KBM-7 (cell line): ENCODE measurements around the gene SERAC1.

Experiments used
- DNase-seq: peaks from one replicate; pipeline ENCODE4 v3.0.0-alpha.2; 2015
- in situ Hi-C: fragments of 300-500 bp; cut with MboI; formaldehyde crosslinking; loops from 2 replicates; pipeline ENCODE4 v1.14.3; 2020; ENCODE audit warnings: low sequenced_read_pairs, low pct_unique_long_range_greater_than_20kb, mixed read lengths

Gene SERAC1

DNA sequence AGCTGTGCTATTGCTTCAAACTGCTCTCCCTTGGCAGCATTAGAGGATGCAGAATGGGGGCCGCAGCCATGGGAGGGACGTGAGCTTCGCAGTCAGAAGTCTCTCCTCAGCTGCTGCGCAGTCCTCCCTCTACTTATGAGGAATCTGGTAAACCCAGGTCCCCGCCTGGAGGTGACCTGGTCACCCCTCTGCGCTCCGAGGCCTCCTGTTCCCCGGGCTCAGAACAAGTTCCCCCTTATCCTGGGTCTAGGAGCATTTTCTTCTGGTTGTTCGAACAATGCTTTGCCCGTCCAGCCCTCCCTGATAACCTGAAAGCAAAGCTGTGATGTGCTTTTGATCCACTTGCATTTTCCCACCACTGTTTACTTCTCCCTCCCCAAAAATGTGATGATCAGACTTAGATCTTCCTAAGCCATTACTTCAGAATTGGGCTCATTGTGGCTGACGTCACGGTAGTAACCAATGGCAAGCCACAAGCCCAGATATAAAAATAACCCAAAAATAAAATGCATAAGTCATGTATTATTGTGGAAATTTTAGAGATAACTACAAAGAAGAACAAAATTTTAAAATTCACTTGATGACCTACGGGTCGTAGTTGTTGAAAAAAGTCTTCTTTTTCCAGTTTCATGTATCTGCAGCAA is 80.7 kb downstream of the SERAC1 start:
- DNase-seq, result no peak
- in situ Hi-C loops, result no loop called here

- in situ Hi-C loops, result no loop called here
- peak; percentile 94 for DNase-seq
These were observed 81.4 kb downstream of the SERAC1 start for GRCh38 chr6:158086504-158087223.

DNA sequence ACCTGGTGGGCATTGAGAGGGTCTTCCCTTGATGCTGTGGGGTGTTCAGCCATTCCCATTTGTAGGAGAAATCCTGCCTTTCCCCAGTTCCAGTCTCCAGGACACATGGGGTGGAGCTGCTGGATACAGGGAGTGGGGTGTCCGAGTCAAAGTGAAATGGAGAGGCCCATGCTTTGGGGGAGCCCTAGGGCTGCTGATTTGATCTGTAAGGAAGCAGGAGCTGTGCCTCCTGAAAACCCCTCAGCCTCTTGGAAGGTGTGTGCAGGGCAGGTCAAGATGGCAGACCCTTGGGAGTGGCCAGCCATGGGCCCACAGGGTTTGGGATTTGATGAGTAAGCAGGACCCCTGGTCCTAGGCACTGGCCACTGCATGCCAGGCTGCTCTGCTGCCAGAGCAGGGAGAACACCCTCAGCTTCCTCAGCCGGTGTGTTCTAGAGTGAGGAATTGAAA is 82.0 kb downstream of the SERAC1 start:
- no peak for DNase-seq
- in situ Hi-C loops, result no loop called here

GRCh38 chr6:158085261-158086053 is 82.6 kb downstream of the SERAC1 start:
- no peak for DNase-seq
- in situ Hi-C loops, result no loop called here

GRCh38 chr6:158083455-158084325 is 84.4 kb downstream of the SERAC1 start:
- no peak for DNase-seq
- in situ Hi-C loops, result no loop called here

DNA sequence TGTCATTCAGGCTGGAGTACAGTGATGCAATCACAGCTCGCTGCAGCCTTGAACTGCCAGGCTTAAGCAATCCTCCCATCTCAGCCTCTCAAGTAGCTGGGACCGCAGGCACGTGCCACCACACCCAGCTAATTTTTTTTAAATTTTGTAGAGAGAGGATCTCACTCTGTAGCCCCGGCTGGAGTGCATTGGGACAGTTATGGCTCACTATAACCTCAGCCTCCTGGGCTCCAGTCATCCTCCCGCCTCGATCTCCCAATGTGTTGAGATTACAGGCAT is 86.5 kb downstream of the SERAC1 start:
- in situ Hi-C loops, result no loop called here

GRCh38 chr6:158080849-158081656 is 87.0 kb downstream of the SERAC1 start:
- in situ Hi-C loops, result no loop called here
- no peak for DNase-seq

More for the DNA sequence above, 86.5 kb downstream of the SERAC1 start:
- DNase-seq, result no peak

- no peak for DNase-seq
- in situ Hi-C loops, result no loop called here
These were observed 89.7 kb downstream of the SERAC1 start for GRCh38 chr6:158078320-158078719.

DNA sequence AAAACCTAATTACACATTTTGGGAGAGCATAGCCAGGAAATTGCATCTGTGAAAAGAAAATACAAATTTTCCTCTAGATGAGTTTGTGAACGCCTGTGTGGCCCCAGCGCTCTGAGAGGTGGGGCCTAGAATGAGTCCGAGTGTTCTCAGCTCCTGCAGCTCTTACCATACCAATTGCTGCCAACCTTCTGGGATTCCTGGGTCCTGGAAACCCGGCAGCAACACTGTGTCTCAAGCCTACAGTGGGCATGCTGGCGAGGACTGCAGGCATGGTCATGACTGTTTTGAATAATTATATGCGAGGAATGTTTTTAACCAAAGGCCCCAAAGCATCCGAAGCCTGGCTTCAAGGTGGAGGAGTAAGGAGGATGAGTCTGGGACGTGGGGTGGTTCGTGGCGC is 90.4 kb downstream of the SERAC1 start:
- no peak for DNase-seq
- in situ Hi-C loops, result no loop called here

DNA sequence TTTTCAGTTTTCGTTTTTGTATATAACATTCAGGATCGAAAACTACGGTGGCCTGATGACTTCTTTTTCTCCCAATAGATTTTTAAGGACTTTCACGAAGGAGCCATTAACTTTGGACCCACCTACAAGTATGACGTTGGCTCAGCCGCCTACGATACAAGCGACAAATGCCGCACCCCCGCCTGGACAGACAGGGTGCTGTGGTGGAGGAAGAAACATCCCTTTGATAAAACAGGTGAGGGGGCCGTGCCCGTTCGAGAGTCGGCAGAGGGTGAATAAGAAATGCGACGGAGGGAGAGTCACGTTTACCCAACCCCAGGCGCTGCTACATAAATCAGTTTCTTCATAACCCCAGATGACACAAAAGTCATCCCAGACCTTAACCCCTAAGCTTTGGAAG is 91.5 kb downstream of the SERAC1 start:
- in situ Hi-C loops, result no loop called here
- DNase-seq, result no peak

- in situ Hi-C loops, result no loop called here
- DNase-seq, result no peak
These were observed 94.3 kb downstream of the SERAC1 start for GRCh38 chr6:158073776-158074175.

DNA sequence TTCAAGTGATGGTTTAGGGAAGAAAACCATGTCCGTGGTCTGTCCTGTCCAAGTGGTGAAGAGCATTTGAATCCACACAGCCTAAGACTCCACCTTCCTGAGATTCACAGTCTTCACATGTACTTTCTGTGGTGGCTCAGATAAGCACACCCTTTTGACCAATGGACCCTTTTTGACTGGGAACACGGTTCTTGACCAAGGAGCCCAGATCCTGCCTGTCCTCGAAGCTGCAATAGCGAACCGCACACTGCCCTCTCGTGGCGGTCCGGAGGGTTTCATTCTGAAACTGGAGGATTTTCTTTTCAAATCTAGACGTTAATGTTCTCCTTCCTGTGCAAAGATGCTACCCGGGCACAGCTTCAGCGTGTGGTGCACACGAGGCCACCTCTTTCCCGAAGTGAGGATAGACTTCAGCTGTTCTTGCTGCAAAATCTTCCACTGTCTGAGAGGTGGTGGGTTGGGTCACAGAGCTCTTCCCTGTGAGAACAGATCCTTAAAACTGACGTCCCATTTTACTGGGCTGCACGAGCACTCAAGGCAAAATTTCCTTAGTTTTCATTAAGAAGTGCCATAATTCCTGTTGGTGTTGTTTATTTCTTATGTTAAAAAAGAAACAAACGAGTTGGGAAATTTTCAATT is 95.9 kb downstream of the SERAC1 start:
- in situ Hi-C loops, result no loop called here
- DNase-seq, result peak; percentile 72

DNA sequence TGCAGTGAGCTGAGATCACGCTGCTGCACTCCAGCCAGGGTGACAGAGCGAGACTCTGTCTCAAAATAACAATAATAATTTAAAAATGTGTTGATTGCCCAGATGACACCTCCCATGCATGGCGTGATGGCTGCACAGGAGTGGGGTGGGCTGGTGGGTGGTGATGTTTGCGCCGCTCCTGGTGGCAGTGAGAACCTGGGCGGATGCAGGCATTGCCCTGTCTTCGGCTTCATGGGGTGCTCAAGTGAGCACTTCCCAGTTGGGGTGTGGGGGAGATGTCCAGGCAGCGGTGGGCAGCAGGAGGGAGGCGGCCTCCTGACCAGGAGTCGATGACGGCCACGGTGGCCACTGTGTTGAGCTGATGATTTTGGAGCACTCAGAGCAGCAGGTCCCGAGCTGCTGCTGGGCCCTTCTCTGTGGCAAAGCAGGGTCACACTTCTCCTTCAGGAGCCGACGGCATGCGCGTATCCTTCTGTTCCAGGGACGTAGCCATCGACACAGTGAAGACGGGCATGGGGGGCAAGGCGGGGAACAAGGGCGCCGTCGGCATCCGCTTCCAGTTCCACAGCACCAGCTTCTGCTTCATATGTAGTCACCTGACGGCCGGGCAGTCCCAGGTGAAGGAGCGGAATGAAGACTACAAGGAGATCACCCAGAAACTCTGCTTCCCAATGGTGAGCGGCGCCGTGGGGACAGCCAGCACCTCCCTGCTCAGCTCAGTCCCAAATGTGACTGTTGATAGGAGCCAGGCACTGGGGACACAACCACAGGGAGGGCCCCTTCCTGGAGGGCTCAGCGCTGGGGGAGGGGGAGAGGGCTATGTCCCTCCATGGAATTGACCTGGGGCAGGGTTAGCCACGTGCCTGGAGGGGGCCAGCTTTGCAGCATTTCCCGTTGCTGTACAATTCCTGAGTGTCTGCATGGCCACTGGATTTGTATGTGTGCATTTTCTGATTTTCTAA is 96.7 kb downstream of the SERAC1 start:
- no peak for DNase-seq
- in situ Hi-C loops, result no loop called here

DNA sequence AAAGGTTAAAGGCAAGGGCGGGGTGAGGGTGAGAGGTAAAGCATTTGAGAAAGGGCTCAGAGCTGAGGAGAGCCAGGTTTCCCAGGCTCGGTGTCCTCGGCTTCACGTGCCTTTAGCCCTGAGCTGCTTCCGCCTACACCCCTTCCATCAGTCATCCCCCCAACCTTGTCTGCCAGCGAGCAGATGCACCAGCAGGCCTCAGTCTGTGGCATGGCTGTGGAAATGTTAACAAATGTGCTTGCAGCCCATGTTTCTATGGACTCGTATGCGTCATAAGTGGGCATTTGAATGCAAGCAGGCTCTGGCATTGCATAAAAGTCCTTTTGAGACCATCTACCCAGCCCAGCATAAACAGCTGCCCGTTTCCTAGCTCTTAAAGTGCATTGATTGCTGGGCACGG is 97.5 kb downstream of the SERAC1 start:
- in situ Hi-C loops, result no loop called here
- no peak for DNase-seq

DNA sequence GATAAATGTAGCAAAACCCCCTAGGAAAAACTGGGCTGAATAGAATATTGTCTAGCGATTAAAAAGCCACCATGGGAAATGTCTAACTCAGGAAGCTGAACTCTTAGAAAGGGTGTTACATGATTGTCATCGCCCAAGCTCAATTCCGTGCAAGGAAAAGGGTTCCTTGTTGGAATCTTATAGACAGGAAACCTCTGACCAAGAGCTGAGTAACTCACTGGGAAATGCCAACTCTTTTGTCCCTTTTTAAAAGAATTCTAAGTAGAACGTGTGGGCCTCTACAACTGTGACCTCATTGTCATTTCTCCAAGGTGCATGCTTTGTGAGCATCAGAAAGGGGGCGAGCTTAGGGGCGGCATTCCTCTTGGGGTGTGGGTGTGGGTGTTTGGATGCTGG is 98.3 kb downstream of the SERAC1 start:
- in situ Hi-C loops, result no loop called here
- no peak for DNase-seq

DNA sequence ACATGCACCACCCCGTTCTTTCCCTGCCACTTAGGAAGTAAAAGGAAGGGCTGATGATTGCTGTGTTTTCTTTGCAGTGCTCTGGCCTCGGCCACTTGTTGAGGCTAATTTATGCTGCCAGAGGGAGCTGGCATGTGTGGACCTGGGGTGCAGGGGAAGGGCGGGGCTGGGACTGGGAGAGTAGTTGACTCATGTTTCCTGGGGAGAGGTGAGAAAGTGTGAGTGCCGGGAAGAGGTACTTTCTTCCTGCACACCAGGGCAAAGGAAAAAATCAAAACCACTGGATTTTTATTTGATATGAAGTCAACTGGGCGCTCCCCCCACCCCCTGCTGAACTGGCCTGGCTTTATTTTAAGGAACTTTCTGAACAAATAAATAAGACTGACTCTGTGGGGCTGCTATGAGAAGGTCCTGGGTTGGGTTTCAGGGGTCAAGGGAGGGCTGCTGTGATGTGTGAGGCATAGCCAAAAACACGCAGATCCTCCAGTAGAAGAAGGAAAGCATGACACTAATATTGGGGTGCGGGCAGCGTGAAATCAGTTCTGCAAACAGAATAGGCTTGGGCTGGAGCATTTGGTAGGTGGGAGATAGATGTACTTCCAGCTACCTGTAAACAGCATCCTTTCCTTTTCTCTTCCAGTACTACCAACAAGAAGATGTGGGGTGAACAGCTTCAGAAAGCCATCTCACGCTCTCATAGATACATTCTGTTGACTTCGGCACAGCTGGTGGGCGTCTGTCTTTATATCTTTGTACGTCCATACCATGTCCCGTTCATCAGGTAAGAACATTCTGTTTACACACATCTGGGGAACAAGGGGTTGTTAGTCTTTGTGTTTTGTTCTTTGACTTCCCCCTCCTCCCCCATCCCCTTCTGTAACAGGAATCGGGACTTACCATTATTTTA is 98.9 kb downstream of the SERAC1 start:
- no peak for DNase-seq
- in situ Hi-C loops, result no loop called here
